HepG2 (cell line): ENCODE results near the gene PRSS53. TPM values are rescaled to one million over a fixed set of nuclear protein-coding genes. Genes with fewer than 3 reads are reported as not detected.

Source experiments
- ARNT2 ChIP-seq: sonication (generic); formaldehyde crosslinking; IDR thresholded peaks from 2 replicates; pipeline ENCODE4 v1.8.0; 2022; ENCODE audit warnings: mild to moderate bottlenecking, low read depth, missing genetic modification reagents, moderate library complexity
- DPF2 ChIP-seq: sonication (generic); formaldehyde crosslinking; IDR thresholded peaks from 2 replicates; pipeline ENCODE4 v1.4.0; 2020; ENCODE audit warnings: mild to moderate bottlenecking, low read depth, missing genetic modification reagents, borderline replicate concordance
- HNRNPK ChIP-seq: fragments of 200-400 bp; formaldehyde crosslinking; IDR thresholded peaks from 2 replicates; pipeline ENCODE4 v1.6.1; 2018; ENCODE audit warnings: low read length, low read depth, moderate library complexity, mild to moderate bottlenecking; ENCODE audit not compliant: poor library complexity, severe bottlenecking
- SRF ChIP-seq: IDR thresholded peaks from 2 replicates; pipeline ENCODE4 v1.6.1; 2011; ENCODE audit warnings: mild to moderate bottlenecking, low read depth, low read length, moderate library complexity
- TARDBP ChIP-seq: sonication (generic); formaldehyde crosslinking; IDR thresholded peaks from 2 replicates; pipeline ENCODE4 v1.8.0; 2022; ENCODE audit warnings: mild to moderate bottlenecking, missing genetic modification reagents
- ZFX ChIP-seq: sonication (generic); formaldehyde crosslinking; IDR thresholded peaks from 2 replicates; pipeline ENCODE4 v1.4.0; 2020; ENCODE audit warnings: mild to moderate bottlenecking, low read depth, missing genetic modification reagents, moderate library complexity
- ZKSCAN1 ChIP-seq: fragments of 150-350 bp; IDR thresholded peaks from 2 replicates; pipeline ENCODE4 v1.6.1; 2014; ENCODE audit warnings: low read length
- ZNF737 ChIP-seq: sonication (generic); formaldehyde crosslinking; IDR thresholded peaks from 2 replicates; pipeline ENCODE4 v1.5.0; 2020; ENCODE audit warnings: missing genetic modification reagents, mild to moderate bottlenecking, borderline replicate concordance
- polyA plus RNA-seq, 8 experiments: library from polyadenylated mRNA; depleted of rRNA in 3 of 8; stranded (reverse) in 7 of 8; unstranded in 1 of 8; fragments of >200 nt; fragmentation: Illumina TruSeq in 4 of 8; extraction: Trizol in 4 of 8; gene quantifications; 2 replicates each; pipeline versions ENCODE4 v1.2.1 to v1.2.3, GENCODE V29; 2011 to 2016; ENCODE audit warnings: low read depth in 4 of 8, missing spikeins in 1 of 8, mixed read lengths in 1 of 8; ENCODE audit not compliant: insufficient read depth in 1 of 8
- total RNA-seq, 5 experiments: library from RNA; depleted of rRNA; stranded (reverse); fragments of >200 nt; fragmentation: Illumina TruSeq; extraction: Trizol; gene quantifications; 2 replicates each; pipeline ENCODE4 v1.2.3, GENCODE V29; 2016; ENCODE audit warnings: low read depth in 1 of 5
- TF ChIP-seq, protein P1 (sequence below): sonication (generic); formaldehyde crosslinking; IDR thresholded peaks from 2 replicates; pipeline ENCODE4 v1.4.0; 2020; ENCODE audit warnings: missing genetic modification reagents, borderline replicate concordance
- TF ChIP-seq, protein P2 (sequence below): sonication (generic); formaldehyde crosslinking; IDR thresholded peaks from 2 replicates; pipeline ENCODE4 v1.4.0; 2020; ENCODE audit warnings: mild to moderate bottlenecking, missing genetic modification reagents
- TF ChIP-seq, protein P3 (sequence below): sonication (generic); formaldehyde crosslinking; IDR thresholded peaks from 2 replicates; pipeline ENCODE4 v1.4.0; 2020; ENCODE audit warnings: low read depth, missing genetic modification reagents
- TF ChIP-seq, protein P4 (sequence below): sonication (generic); formaldehyde crosslinking; IDR thresholded peaks from 2 replicates; pipeline ENCODE4 v1.5.1; 2020; ENCODE audit warnings: mild to moderate bottlenecking, missing genetic modification reagents
- TF ChIP-seq, protein P5 (sequence below), 2 experiments: sonication (generic) in 1 of 2; formaldehyde crosslinking in 1 of 2; IDR thresholded peaks; 2 replicates each; pipeline versions ENCODE4 v1.4.0 to v1.6.1; 2018 to 2020; ENCODE audit warnings: missing genetic modification reagents in 2 of 2, borderline replicate concordance in 1 of 2, low read depth in 1 of 2, mild to moderate bottlenecking in 1 of 2, missing biosample characterization in 1 of 2

PRSS53 gene
- total and polyA plus RNA-seq, 2 of the 13 experiments (the other 11 are each of a cell fraction or from before 2014, with no cell fraction given) = 2.2 to 7.4 TPM

DNA sequence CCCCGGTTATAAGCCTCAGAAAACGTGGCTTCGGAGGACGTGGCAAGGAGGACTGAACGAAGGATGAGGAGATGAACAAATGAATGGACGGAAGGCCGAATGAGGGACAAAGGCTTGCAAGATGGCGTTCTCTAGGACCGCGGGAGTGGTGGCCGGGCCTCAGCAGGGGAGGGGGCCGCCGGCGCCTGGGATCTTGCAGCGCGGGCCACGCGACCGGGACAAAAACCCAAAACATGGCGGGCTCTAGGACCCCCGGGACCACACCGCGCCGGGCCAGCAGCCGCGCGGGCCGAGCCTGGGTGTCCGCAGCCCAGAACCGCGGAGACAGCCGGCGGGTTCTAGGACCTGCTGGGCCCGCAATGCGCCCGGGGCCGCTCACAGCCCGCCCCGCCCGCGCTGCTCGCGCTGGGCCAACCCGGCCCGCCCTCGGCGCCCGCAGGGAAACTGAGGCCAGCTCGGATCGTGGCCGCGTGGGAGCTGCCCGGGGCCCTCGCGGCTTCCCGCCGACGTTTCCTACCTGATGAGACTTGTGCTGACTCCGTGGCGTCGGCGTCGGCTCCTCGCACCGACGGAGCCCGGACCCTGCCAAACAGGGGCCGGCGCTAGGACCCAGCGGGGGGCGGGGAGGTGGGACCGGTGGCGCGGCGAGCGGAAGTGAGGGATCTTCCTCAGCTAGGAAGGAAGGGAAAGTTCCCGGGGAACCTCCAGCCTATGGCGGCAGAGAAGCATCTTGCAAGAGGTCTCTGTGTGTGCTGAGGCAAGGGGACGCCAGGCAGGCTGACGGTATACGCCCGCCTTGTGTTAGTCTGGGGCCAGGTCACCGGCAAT, 15.4 kb downstream of the PRSS53 start (continued):
- TF ChIP-seq DPF2 (CRISPR knock-in tag) (no peak), ZNF737 (CRISPR knock-in tag) (0 out of 2 replicates have a peak, but pooled peaks have one; percentile 76), ZFX (CRISPR knock-in tag) (peak; percentile 85; the same call in 1 of the 2 replicates), ZKSCAN1 (peak; percentile 12; the same call in 1 of the 2 replicates), HNRNPK (peak; percentile 89), TARDBP (CRISPR knock-in tag) (no peak), SRF (0 out of 2 replicates have a peak, but pooled peaks have one; percentile 6), ARNT2 (CRISPR knock-in tag) (peak; percentile 30; the same call in 1 of the 2 replicates)
- TF ChIP-seq, protein P1, sequence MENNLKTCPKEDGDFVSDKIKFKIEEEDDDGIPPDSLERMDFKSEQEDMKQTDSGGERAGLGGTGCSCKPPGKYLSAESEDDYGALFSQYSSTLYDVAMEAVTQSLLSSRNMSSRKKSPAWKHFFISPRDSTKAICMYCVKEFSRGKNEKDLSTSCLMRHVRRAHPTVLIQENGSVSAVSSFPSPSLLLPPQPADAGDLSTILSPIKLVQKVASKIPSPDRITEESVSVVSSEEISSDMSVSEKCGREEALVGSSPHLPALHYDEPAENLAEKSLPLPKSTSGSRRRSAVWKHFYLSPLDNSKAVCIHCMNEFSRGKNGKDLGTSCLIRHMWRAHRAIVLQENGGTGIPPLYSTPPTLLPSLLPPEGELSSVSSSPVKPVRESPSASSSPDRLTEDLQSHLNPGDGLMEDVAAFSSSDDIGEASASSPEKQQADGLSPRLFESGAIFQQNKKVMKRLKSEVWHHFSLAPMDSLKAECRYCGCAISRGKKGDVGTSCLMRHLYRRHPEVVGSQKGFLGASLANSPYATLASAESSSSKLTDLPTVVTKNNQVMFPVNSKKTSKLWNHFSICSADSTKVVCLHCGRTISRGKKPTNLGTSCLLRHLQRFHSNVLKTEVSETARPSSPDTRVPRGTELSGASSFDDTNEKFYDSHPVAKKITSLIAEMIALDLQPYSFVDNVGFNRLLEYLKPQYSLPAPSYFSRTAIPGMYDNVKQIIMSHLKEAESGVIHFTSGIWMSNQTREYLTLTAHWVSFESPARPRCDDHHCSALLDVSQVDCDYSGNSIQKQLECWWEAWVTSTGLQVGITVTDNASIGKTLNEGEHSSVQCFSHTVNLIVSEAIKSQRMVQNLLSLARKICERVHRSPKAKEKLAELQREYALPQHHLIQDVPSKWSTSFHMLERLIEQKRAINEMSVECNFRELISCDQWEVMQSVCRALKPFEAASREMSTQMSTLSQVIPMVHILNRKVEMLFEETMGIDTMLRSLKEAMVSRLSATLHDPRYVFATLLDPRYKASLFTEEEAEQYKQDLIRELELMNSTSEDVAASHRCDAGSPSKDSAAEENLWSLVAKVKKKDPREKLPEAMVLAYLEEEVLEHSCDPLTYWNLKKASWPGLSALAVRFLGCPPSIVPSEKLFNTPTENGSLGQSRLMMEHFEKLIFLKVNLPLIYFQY (CRISPR knock-in tag) = peak; percentile 97
- TF ChIP-seq, protein P2, sequence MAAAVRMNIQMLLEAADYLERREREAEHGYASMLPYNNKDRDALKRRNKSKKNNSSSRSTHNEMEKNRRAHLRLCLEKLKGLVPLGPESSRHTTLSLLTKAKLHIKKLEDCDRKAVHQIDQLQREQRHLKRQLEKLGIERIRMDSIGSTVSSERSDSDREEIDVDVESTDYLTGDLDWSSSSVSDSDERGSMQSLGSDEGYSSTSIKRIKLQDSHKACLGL (CRISPR knock-in tag) = 0 out of 2 replicates have a peak, but pooled peaks have one; percentile 25
- TF ChIP-seq, protein P3, sequence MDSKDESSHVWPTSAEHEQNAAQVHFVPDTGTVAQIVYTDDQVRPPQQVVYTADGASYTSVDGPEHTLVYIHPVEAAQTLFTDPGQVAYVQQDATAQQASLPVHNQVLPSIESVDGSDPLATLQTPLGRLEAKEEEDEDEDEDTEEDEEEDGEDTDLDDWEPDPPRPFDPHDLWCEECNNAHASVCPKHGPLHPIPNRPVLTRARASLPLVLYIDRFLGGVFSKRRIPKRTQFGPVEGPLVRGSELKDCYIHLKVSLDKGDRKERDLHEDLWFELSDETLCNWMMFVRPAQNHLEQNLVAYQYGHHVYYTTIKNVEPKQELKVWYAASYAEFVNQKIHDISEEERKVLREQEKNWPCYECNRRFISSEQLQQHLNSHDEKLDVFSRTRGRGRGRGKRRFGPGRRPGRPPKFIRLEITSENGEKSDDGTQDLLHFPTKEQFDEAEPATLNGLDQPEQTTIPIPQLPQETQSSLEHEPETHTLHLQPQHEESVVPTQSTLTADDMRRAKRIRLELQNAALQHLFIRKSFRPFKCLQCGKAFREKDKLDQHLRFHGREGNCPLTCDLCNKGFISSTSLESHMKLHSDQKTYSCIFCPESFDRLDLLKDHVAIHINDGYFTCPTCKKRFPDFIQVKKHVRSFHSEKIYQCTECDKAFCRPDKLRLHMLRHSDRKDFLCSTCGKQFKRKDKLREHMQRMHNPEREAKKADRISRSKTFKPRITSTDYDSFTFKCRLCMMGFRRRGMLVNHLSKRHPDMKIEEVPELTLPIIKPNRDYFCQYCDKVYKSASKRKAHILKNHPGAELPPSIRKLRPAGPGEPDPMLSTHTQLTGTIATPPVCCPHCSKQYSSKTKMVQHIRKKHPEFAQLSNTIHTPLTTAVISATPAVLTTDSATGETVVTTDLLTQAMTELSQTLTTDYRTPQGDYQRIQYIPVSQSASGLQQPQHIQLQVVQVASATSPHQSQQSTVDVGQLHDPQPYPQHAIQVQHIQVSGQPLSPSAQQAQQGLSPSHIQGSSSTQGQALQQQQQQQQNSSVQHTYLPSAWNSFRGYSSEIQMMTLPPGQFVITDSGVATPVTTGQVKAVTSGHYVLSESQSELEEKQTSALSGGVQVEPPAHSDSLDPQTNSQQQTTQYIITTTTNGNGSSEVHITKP (CRISPR knock-in tag) = 0 out of 2 replicates have a peak, but pooled peaks have one; percentile 39
- TF ChIP-seq, protein P4, sequence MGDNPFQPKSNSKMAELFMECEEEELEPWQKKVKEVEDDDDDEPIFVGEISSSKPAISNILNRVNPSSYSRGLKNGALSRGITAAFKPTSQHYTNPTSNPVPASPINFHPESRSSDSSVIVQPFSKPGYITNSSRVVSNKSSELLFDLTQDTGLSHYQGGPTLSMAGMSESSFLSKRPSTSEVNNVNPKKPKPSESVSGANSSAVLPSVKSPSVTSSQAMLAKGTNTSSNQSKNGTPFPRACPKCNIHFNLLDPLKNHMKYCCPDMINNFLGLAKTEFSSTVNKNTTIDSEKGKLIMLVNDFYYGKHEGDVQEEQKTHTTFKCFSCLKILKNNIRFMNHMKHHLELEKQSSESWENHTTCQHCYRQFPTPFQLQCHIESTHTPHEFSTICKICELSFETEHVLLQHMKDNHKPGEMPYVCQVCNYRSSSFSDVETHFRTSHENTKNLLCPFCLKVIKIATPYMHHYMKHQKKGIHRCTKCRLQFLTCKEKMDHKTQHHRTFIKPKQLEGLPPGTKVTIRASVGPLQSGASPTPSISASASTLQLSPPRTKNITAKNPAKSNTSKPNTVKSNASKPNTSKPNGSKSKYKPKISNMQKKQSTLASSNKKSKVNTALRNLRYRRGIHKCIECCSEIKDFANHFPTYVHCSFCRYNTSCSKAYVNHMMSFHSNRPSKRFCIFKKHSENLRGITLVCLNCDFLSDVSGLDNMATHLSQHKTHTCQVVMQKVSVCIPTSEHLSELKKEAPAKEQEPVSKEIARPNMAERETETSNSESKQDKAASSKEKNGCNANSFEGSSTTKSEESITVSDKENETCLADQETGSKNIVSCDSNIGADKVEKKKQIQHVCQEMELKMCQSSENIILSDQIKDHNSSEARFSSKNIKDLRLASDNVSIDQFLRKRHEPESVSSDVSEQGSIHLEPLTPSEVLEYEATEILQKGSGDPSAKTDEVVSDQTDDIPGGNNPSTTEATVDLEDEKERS = no peak
- TF ChIP-seq, protein P5, sequence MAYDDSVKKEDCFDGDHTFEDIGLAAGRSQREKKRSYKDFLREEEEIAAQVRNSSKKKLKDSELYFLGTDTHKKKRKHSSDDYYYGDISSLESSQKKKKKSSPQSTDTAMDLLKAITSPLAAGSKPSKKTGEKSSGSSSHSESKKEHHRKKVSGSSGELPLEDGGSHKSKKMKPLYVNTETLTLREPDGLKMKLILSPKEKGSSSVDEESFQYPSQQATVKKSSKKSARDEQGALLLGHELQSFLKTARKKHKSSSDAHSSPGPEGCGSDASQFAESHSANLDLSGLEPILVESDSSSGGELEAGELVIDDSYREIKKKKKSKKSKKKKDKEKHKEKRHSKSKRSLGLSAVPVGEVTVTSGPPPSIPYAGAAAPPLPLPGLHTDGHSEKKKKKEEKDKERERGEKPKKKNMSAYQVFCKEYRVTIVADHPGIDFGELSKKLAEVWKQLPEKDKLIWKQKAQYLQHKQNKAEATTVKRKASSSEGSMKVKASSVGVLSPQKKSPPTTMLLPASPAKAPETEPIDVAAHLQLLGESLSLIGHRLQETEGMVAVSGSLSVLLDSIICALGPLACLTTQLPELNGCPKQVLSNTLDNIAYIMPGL (CRISPR knock-in tag; IDR thresholded peaks at IDR 0.05; ENCODE audit: borderline replicate concordance in 1 of 2, low read depth in 1 of 2) = peak; percentile 58 to 85
